Smooth muscle cell of the brain vasculature (primary cell): Measurements from ENCODE around the gene CCDC47.
"Not testable (repeated sequence)": the region's sequence is repeated elsewhere in the genome, so short reads cannot be mapped to it uniquely, and the experiment has no call there.

Source experiments
- DNase-seq: peaks from one replicate; pipeline ENCODE4 v3.0.0-alpha.2; 2012; ENCODE audit warnings: low read depth, low spot score

The CCDC47 gene

GRCh38 chr17:63722403-63722802 is 51.0 kb downstream of the CCDC47 start:
- no peak for DNase-seq

DNA sequence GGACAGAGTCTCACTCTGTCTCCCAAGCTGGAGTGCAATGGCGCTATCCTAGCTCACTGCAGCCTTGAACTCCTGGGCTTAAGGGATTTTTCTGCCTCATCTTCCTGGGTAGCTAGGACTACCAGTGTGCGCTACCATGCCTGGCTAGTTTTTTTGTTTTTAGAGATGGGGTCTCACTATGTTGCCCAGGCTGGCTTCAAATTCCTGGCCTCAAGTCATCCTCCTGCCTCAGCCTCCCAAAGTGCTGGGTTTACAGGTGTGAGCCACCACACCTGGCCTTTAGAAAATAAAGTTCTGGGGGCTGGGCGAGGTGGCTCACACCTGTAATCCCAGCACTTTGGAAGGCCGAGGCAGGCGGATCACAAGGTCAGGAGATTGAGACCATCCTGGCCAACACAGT is 53.2 kb downstream of the CCDC47 start:
- DNase-seq: not testable (repeated sequence)

DNA sequence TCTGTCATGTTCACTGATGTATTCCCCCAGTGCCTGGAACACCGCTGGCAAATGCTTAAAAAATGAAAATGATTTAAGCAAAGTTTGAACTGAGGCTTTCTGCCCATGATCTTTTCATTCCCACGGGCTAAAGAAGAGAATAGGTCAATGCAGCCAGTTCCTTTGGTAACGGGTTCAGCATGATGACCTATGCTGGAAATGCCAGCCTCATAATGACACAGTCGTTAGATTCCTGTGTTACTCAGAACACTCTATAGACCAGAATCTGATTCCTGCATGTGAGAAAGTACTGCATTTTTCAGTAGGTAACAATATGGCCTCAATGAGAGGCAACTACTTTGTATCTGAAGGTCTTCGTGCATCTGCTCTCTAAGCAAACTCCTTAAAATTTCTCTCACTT is 54.4 kb downstream of the CCDC47 start:
- DNase-seq: no peak

DNA sequence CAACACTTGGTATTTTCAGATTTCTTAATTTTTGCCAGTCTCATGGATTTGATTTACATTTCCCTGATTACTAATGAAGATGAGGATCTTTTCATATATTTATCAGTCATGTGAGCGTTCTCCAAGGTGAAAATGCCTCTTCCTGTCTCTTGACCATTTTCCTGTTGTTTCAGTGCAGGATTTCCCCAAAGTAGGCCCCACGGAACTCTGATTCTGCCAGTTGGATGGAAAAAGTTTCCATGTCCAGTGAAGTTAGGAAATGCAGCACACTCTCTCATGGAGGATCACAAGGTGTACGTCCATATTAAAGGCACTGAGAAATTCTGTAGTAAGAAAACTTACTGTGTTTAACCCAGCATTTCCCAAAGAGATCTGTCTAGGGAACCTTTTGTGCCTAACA is 57.0 kb downstream of the CCDC47 start:
- DNase-seq: no peak

DNA sequence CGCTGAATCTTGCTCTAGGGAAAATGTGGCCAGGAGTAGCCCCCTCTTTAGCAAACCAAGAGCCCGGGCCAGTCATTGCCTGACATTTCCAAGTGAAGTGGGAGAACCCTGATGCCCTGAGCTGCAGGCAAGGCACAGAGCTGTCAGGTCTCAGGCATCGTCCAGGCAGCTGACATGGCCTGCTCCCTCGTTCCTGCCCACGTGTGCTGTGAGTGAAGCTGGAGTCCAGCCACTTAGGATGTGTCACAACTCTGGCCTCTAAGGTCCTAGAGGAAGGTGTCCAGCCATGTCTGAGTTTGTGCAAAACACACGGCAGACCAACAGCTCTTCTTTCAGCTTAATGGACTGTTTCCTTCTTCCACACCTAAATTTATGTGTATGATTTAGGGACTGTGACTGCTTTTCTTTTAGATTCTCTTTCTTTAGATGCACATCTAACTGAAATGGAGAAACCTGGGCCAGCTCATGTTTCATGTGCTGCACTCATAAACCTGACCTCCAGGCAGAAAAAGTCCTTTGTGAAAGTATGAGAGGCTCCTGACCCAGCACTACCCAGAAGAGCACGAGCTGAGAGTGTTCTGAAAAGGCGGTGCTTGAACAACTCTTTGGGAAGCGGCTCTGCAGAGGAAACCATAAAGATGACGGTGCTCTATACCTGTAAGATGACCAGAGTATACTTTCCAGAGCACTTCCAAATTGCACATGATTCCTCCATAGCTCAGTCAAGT is 58.7 kb downstream of the CCDC47 start:
- DNase-seq: no peak

- no peak for DNase-seq
Observed at GRCh38 chr17:63709110-63709509, 64.3 kb downstream of the CCDC47 start.

DNA sequence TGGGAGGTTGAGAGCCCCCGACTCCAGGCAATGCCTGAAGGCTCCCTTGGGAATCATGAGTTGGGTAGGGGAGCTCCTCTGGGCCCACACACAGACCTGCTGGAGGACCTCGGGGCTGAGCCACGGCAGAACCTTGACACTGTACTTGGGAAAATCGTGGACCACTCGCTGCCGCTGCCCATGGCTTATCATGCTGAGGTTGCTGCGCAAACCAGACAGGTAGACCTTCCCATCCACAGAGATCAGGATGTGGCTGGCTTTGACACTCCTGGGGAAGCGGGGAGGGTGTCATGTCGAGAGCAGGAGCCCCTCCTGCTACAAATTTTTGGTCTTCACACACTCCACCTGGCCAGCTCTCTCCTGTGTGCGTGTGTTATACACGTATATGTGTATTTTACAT is 66.2 kb downstream of the CCDC47 start:
- DNase-seq: no peak

- no peak for DNase-seq
Observed at GRCh38 chr17:63706336-63707082, 66.9 kb downstream of the CCDC47 start.

DNA sequence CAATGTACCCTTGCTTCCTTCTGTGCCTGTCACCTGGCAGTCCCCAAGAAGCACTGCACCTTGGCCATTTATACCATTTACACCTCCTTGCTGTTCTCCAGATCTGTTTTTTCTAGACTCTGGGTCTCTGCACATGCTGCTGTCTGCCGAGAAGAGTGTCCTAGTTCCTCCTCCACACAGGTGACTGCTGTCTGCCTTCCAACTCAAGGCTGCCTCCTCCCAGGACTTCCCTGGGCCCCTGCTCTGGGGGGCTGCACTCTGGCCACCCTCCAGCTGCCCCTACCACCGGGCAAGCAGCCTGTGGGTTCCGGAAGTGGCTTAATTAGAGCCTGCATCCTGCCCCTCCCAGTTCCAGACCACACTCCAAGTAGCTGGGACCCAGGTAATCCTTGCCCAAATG is 67.7 kb downstream of the CCDC47 start:
- DNase-seq: no peak

DNA sequence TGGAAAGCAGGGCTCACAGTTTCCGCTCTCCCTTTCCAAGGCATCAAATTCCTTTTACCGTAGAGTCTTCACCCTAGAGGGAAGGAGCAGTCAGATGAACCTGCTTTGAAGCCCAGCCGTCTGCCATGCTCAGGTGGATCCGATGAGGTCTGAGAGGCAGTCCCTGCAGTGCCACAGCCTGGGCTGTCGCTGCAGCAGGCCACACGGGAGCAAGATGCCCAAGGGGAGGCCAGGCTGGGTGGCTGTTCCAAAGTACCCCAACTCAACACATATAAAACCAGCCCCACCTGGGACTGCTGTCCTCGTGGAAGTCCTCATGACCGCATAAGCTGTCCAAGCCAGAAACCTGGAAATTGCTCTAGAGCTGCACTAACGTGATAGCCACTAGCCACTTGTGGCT is 68.6 kb downstream of the CCDC47 start:
- DNase-seq: no peak

- no peak for DNase-seq
Observed at GRCh38 chr17:63704259-63704576, 69.2 kb downstream of the CCDC47 start.

GRCh38 chr17:63703556-63704258 is 69.7 kb downstream of the CCDC47 start:
- no peak for DNase-seq

DNA sequence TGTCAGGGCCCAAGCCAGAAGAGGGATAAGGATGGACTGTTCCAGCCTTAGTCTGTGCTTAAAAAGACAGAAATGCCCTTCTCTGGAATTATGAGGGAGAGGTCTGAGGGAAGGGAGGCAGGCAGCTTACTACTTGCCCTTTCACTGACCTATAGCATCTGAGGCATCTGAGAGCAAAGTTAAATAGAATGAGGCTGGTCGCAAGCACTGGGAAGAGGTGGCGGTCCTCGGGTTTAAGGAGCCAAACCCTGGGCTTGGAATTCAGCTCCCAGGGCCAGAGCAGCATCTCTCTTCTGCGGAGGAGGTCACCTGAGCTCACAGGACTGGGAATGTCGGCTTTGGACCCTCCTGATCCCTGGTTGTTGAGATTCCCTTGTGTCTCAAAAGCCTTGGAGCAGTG is 70.4 kb downstream of the CCDC47 start:
- DNase-seq: no peak

DNA sequence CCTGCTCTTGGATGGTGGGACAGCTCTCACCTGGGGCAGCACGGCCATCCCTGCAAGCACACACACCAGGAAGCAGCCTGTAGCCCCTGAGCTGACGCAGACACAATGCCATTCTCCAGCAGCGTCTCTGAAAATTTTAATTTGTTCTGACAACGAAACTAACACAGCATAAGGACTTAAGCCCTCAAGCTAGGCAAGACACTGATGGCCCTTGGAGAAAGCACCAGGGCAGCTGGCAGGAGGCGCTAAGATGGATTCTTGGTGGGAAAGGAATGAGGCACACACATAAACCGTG is 70.7 kb downstream of the CCDC47 start:
- no peak for DNase-seq

GRCh38 chr17:63701868-63702720 is 71.3 kb downstream of the CCDC47 start:
- DNase-seq: no peak

- no peak for DNase-seq
Observed at GRCh38 chr17:63701456-63701820, 72.0 kb downstream of the CCDC47 start.

DNA sequence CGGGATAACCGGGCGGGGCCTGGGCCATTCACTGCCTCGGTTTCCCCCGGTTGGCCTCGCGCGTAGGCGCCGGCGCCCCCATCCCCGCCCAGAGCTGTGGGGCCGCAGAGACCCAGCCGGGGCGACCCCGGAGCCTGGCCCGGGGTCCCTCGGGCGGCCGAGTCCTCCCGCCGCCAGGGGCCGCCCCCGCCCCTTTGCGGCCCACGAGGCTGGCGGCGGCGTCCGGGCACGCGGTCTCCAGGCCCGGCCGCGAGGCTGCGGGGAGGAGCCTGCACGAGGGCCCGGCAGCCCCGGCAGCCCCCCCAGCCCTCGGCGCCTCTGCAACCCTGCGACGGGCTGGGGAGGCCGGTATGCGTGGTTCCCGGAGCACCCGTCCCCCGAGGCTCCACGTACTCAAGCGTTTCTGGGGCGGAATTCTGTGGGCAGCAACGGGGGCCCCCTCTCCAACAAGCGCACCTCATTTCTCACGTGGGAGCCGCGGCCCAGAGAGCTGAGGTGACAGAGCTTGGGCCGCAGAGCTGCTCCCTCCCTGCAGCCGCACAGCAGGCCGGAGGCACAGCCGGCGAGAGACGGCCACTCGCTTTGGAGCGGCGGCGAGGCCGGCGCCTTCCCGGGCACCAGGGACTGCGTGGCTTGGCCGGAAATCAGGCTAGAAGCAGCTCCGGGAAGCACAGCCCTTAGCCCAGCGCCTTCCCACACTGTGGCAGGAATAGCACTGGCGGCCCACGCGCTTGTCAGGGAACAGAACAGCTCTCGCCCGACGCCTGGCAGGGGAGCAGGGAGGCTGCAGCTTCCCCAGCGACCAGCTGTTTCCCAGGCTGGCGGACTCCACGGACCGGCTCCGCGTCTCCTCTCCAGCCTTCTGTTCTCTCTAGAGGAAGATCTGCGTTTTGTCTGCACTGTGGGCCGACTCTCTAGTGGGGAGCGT is 72.6 kb downstream of the CCDC47 start:
- DNase-seq: no peak

DNA sequence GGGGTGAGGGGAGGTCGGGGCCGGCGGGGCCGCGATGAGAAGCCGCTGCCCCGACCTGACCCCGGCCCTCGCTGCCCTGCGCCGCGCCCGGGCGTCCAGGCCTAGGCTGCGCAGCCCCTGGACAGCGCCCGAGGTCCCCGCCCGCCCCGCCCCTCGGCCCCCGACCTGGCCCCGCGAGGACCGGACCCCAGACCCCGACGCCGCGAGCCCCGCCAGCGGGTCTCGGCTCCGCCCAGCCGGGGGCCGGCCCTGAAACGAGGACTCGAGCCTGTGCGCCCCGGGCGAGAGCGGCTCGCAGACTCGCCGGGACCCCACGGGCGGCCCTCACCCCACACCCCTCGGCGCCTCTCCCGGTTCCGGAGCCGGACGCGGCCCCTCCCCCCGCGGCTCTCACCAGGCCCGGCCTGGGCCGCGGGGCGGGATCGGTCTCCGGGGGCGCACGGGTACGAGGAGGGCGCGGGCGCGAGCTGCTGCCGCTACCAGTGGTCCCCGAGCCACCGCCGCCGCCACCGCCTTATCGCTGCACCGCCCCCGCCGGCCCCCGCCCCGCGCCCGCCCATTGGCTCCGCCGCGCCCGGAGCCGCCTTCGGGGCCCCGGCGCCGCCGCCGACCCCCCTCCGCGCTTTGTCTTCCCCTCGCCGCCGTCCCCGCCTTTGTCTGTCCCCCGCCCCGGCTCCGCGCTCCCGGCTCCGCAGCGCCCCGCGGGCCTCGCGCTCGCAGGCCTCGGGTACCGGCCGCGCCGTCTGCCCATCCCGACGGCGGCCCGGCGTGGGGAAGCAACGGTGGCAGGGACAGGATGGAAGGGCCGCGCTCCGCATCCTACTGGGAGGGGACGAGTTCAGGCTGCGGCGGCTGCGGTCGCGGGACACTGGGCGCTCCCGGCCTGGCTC is 73.5 kb downstream of the CCDC47 start, which contains the start of gene LIMD2:
Gene LIMD2 (minus strand): TSS at position 488 of the 890 bp plus-strand sequence. CDS start 827 bp downstream, outside the sequence.
- DNase-seq: no peak

- no peak for DNase-seq
Observed at GRCh38 chr17:63698886-63699637, 74.3 kb downstream of the CCDC47 start.
